Mesendoderm (in vitro differentiated cells): ENCODE data around the gene KRTAP1-3.
"Not testable (repeated sequence)": the region's sequence is repeated elsewhere in the genome, so short reads cannot be mapped to it uniquely, and the experiment has no call there.

Experiments
- DNase-seq: peaks from one replicate; pipeline ENCODE4 v3.0.0; 2013
- H2AK5ac ChIP-seq: 2 replicates; pipeline ENCODE4 v1.6.1; 2013; ENCODE audit warnings: low read length, inconsistent platforms
- H2BK120ac ChIP-seq: 2 replicates; pipeline ENCODE4 v1.6.1; 2013; ENCODE audit warnings: low read depth, mild to moderate bottlenecking, low read length, moderate library complexity, mixed read lengths
- H2BK15ac ChIP-seq: replicated peaks from 2 replicates; pipeline ENCODE4 v1.6.1; 2013; ENCODE audit warnings: low read depth, mild to moderate bottlenecking, moderate library complexity
- H2BK5ac ChIP-seq: 2 replicates; pipeline ENCODE4 v1.6.1; 2013; ENCODE audit warnings: low read length, inconsistent platforms
- H3K18ac ChIP-seq: 2 replicates; pipeline ENCODE4 v1.6.1; 2013; ENCODE audit warnings: mild to moderate bottlenecking, low read length, mixed read lengths
- H3K23ac ChIP-seq: one replicate; pipeline ENCODE4 v1.6.1; 2013; ENCODE audit warnings: low read length
- H3K27ac ChIP-seq: 2 replicates; pipeline ENCODE4 v1.5.1; 2013; ENCODE audit warnings: low read depth, mild to moderate bottlenecking, inconsistent platforms, low read length, moderate library complexity
- H3K27me3 ChIP-seq: 2 replicates; pipeline ENCODE4 v1.6.1; 2013; ENCODE audit warnings: low read length, control low read depth, mild to moderate bottlenecking, inconsistent platforms; ENCODE audit not compliant: insufficient read depth, poor library complexity
- H3K36me3 ChIP-seq: 2 replicates; pipeline ENCODE4 v1.6.1; 2013; ENCODE audit warnings: low read length, inconsistent platforms; ENCODE audit not compliant: control insufficient read depth, insufficient read depth
- H3K4ac ChIP-seq: one replicate; pipeline ENCODE4 v1.6.1; 2013; ENCODE audit warnings: low read depth, mild to moderate bottlenecking, low read length, moderate library complexity
- H3K4me1 ChIP-seq: 2 replicates; pipeline ENCODE4 v1.6.1; 2013; ENCODE audit warnings: low read depth, low read length, inconsistent platforms; ENCODE audit not compliant: control insufficient read depth
- H3K4me2 ChIP-seq: 2 replicates; pipeline ENCODE4 v1.6.1; 2013; ENCODE audit warnings: low read length
- H3K4me3 ChIP-seq: 2 replicates; pipeline ENCODE4 v1.5.1; 2013; ENCODE audit warnings: mild to moderate bottlenecking, low read length
- H3K56ac ChIP-seq: one replicate; pipeline ENCODE4 v1.6.1; 2013; ENCODE audit warnings: low read length
- H3K79me1 ChIP-seq: 2 replicates; pipeline ENCODE4 v1.6.1; 2013; ENCODE audit warnings: low read length, inconsistent platforms
- H3K79me2 ChIP-seq: 2 replicates; pipeline ENCODE4 v1.6.1; 2013; ENCODE audit warnings: mild to moderate bottlenecking, low read length; ENCODE audit not compliant: control insufficient read depth, insufficient read depth
- H3K9ac ChIP-seq: 2 replicates; pipeline ENCODE4 v1.6.1; 2013; ENCODE audit warnings: low read length, inconsistent platforms
- H4K5ac ChIP-seq: one replicate; pipeline ENCODE4 v1.6.1; 2013; ENCODE audit warnings: low read length
- H4K8ac ChIP-seq: one replicate; pipeline ENCODE4 v1.6.1; 2013; ENCODE audit warnings: low read depth, mild to moderate bottlenecking, control low read depth, low read length, moderate library complexity
- WGBS: extraction: QIAGEN DNeasy Blood & Tissue Kit; methylation state at CpG from one replicate; pipeline ENCODE4 v1.1.7; 2013; ENCODE audit warnings: low lambda C conversion rate, missing lambda C conversion rate; ENCODE audit not compliant: insufficient coverage; ENCODE audit errors: extremely low coverage; 5-methylcytosine and 5-hydroxymethylcytosine counted together

Gene KRTAP1-3

DNA sequence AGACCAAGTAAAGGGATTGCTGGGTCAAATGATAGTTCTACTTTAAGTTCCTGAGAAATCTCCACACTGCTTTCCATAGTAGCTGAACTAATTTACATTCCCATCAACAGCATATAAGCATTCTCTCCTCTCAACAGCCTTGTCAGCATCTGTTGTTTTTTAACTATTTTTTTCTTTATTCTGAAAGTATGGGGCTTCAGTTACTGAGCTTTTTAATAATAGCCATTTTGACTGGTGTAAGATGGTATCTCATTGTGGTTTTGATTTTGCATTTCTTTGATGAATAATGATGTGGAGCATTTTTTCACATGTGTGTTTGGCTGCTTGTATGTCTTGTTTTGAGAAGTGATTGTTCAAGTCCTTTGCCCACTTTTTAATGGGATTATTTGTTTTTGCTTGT is 17.9 kb upstream of the KRTAP1-3 start:
- H3K4me2 ChIP-seq: no peak overlapping the region
- no peak overlapping the region for H2BK15ac ChIP-seq

DNA sequence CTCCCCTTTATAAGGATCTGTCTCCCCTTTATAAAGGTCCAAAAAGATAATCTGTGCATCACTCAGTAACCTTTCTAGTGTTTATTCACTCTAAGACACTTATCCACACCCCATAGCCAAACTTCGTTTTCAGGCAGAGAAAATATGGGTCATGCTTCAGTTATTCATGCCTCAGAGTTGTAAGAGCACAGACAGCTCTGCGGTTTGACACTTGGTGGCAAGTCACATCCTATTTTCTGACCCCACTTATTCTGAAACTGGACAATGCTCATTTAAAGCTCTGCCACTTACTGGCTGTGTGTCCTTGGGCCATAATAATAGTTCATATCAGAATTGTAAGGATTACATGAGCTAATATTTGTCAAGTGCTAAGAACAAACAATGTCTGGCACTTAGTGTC is 14.4 kb upstream of the KRTAP1-3 start:
- no peak overlapping the region for H4K5ac ChIP-seq
- no peak overlapping the region for H2BK15ac ChIP-seq
- WGBS: no CpG with 5 or more reads among the region's 2 CpGs
- H3K23ac ChIP-seq: no peak overlapping the region
- no peaks in the 10 kb centered on the region for H3K36me3 ChIP-seq
- H3K27ac ChIP-seq: no peak overlapping the region
- no peak overlapping the region for H3K4ac ChIP-seq
- H4K8ac ChIP-seq: no peak overlapping the region
- no peaks in the 10 kb centered on the region for H3K79me2 ChIP-seq
- H3K4me1 ChIP-seq: peaks cover 1% of the 10 kb centered on the region
- H2AK5ac ChIP-seq: no peak overlapping the region
- no peak overlapping the region for H3K4me3 ChIP-seq
- no peak overlapping the region for H3K4me2 ChIP-seq
- no peaks in the 10 kb centered on the region for H3K27me3 ChIP-seq
- no peak for DNase-seq
- H3K56ac ChIP-seq: no peak overlapping the region
- H2BK120ac ChIP-seq: no peak overlapping the region
- H3K79me1 ChIP-seq: no peaks in the 10 kb centered on the region
- H2BK5ac ChIP-seq: peak overlapping the region; percentile 63
- H3K18ac ChIP-seq: peak overlapping the region; percentile 60
- H3K9ac ChIP-seq: no peak overlapping the region

More for the DNA sequence above, 17.9 kb upstream of the KRTAP1-3 start:
- H3K27me3 ChIP-seq: no peaks in the 10 kb centered on the region
- no peak overlapping the region for H3K56ac ChIP-seq
- peaks cover 1% of the 10 kb centered on the region for H3K4me1 ChIP-seq
- no peak overlapping the region for H3K4ac ChIP-seq
- no peaks in the 10 kb centered on the region for H3K79me2 ChIP-seq
- no peak overlapping the region for H2BK120ac ChIP-seq
- DNase-seq: no peak
- no peak overlapping the region for H3K27ac ChIP-seq
- H3K18ac ChIP-seq: no peak overlapping the region
- H2BK5ac ChIP-seq: no peak overlapping the region
- no peaks in the 10 kb centered on the region for H3K79me1 ChIP-seq
- no peak overlapping the region for H2AK5ac ChIP-seq
- H3K4me3 ChIP-seq: no peak overlapping the region
- no peak overlapping the region for H4K8ac ChIP-seq
- no peak overlapping the region for H3K23ac ChIP-seq
- no peaks in the 10 kb centered on the region for H3K36me3 ChIP-seq
- no peak overlapping the region for H3K9ac ChIP-seq
- H4K5ac ChIP-seq: no peak overlapping the region

DNA sequence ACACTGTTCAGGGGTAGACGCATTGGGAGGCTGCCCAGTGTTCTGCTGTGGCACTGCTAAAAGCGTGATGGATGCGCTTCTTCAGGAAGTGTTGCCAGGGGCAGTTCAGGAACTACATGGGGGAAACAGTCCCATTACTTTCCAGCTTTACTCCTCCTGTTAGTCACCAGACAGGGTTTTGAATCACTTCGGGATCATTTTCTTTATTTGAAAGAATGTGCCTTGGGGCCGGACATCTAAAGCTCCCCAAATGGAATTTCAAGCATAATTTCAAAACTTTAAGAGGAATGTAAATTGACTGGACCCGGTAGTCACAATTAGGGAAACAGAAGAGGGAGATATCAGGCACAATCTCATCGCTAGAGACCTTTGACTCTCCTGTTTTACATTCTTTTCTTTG is 13.8 kb upstream of the KRTAP1-3 start:
- Histone ChIP-seq H2BK5ac (no peak overlapping the region), H3K27ac (no peak overlapping the region), H2AK5ac (no peak overlapping the region)

GRCh38 chr17:41046735-41047465 is 12.2 kb upstream of the KRTAP1-3 start, which contains the start of gene KRTAP2-1:
TSS of gene KRTAP2-1 (minus strand) at chr17:41047316. CDS start at chr17:41047267, 49 bp downstream.
- DNase-seq, H3K27me3 ChIP-seq, H2BK120ac ChIP-seq, H2AK5ac ChIP-seq, H3K4ac ChIP-seq, H2BK15ac ChIP-seq, H3K4me1 ChIP-seq, H2BK5ac ChIP-seq, H3K4me2 ChIP-seq, H3K36me3 ChIP-seq, H3K79me2 ChIP-seq, H3K9ac ChIP-seq, H3K27ac ChIP-seq, H3K79me1 ChIP-seq, H3K23ac ChIP-seq, H3K4me3 ChIP-seq, H4K5ac ChIP-seq, H4K8ac ChIP-seq: not testable (repeated sequence)
- WGBS: no CpG with 5 or more reads among the region's 33 CpGs
- Histone ChIP-seq H3K18ac (peak within 1 kb of the TSS; percentile 11), H3K56ac (peak within 1 kb of the TSS; percentile 34)

More for the DNA sequence above, 13.8 kb upstream of the KRTAP1-3 start:
- H3K79me2 ChIP-seq: no peaks in the 10 kb centered on the region
- no peak overlapping the region for H4K5ac ChIP-seq
- peak overlapping the region; percentile 49 for H3K56ac ChIP-seq
- no peak overlapping the region for H3K4me2 ChIP-seq
- no peak overlapping the region for H4K8ac ChIP-seq
- H2BK120ac ChIP-seq: no peak overlapping the region
- no peak overlapping the region for H3K4ac ChIP-seq
- peaks cover 1% of the 10 kb centered on the region for H3K4me1 ChIP-seq
- no peak overlapping the region for H3K23ac ChIP-seq
- H3K36me3 ChIP-seq: no peaks in the 10 kb centered on the region
- H2BK15ac ChIP-seq: no peak overlapping the region
- peak; percentile 37 for DNase-seq
- no peak overlapping the region for H3K4me3 ChIP-seq
- no peak overlapping the region for H3K9ac ChIP-seq
- H3K79me1 ChIP-seq: no peaks in the 10 kb centered on the region
- WGBS: no CpG with 5 or more reads among the region's 7 CpGs
- H3K27me3 ChIP-seq: no peaks in the 10 kb centered on the region
- H3K18ac ChIP-seq: peak overlapping the region; percentile 11

- Histone ChIP-seq H3K4me2 (no peak overlapping the region), H2BK15ac (no peak overlapping the region), H3K79me2 (no peaks in the 10 kb centered on the region), H3K9ac (no peak overlapping the region), H3K23ac (no peak overlapping the region), H4K8ac (no peak overlapping the region), H3K27ac (no peak overlapping the region), H3K18ac (no peak overlapping the region), H3K27me3 (no peaks in the 10 kb centered on the region), H2BK120ac (no peak overlapping the region), H4K5ac (no peak overlapping the region), H3K36me3 (no peaks in the 10 kb centered on the region), H3K79me1 (no peaks in the 10 kb centered on the region), H3K4me1 (no peaks in the 10 kb centered on the region), H2AK5ac (no peak overlapping the region), H3K56ac (no peak overlapping the region), H3K4ac (no peak overlapping the region), H2BK5ac (no peak overlapping the region), H3K4me3 (no peak overlapping the region)
- no peak for DNase-seq
- no CpG with 5 or more reads among the region's 1 CpG for WGBS
These were observed 8.3 kb upstream of the KRTAP1-3 start for GRCh38 chr17:41042953-41043352.
